IMR-90 (cell line): ENCODE measurements around the gene MYO9A. TPM values are rescaled to one million over a fixed set of nuclear protein-coding genes. Genes with fewer than 3 reads are reported as not detected.

ENCODE experiments used
- ATAC-seq: fragments of 200-7000 bp; cut with Tn5 transposase; 2 replicates; pipeline ENCODE4 v1.9.1; 2020; ENCODE audit warnings: low read depth, mild to moderate bottlenecking, moderate library complexity
- BruUV-seq: library from RNA; stranded (reverse); fragments of 400-500 nt; replicated peaks from 2 replicates; lab custom pipeline; 2021; lab: Mats Ljungman, UMichigan
- CTCF ChIA-PET: fragments of 300-600 bp; formaldehyde crosslinking; extraction: SDS; loops from one replicate; lab custom pipeline; 2021; ENCODE audit warnings: antibody characterized with exemption; lab: Yijun Ruan, JAX
- POLR2A ChIA-PET: fragments of 300-600 bp; sonication (Branson Sonifier 250); formaldehyde crosslinking; loops from one replicate; lab custom pipeline; 2022; ENCODE audit warnings: antibody characterized with exemption; ENCODE audit not compliant: unreplicated experiment; lab: Charles Lee
- DNase-seq: peaks from one replicate; pipeline ENCODE4 v3.0.0; 2013
- H2AFZ ChIP-seq: replicated peaks from 2 replicates; pipeline ENCODE3; 2013; ENCODE audit warnings: low read length, mild to moderate bottlenecking; ENCODE audit not compliant: poor library complexity
- H2AK5ac ChIP-seq: 2 replicates; pipeline ENCODE4 v1.6.1; 2013; ENCODE audit warnings: low read depth, low read length, inconsistent platforms
- H2AK9ac ChIP-seq: replicated peaks from 2 replicates; pipeline ENCODE3; 2013; ENCODE audit warnings: mild to moderate bottlenecking, low read depth, low read length, moderate library complexity; ENCODE audit not compliant: poor library complexity
- H2BK120ac ChIP-seq: 2 replicates; pipeline ENCODE4 v1.6.1; 2013; ENCODE audit warnings: low read depth, low read length, inconsistent platforms
- H2BK15ac ChIP-seq: 3 replicates; pipeline ENCODE4 v1.6.1; 2013; ENCODE audit warnings: low read depth, low read length, inconsistent platforms
- H2BK20ac ChIP-seq: 2 replicates; pipeline ENCODE4 v1.6.1; 2013; ENCODE audit warnings: low read depth, mild to moderate bottlenecking, inconsistent platforms, low read length, moderate library complexity
- H2BK5ac ChIP-seq: 2 replicates; pipeline ENCODE4 v1.6.1; 2013; ENCODE audit warnings: mild to moderate bottlenecking, low read depth, low read length, inconsistent platforms; ENCODE audit not compliant: poor library complexity, severe bottlenecking
- H3K14ac ChIP-seq: replicated peaks from 2 replicates; pipeline ENCODE4 v1.6.1; 2013; ENCODE audit warnings: low read depth, low read length, inconsistent platforms
- H3K18ac ChIP-seq: 2 replicates; pipeline ENCODE4 v1.6.1; 2013; ENCODE audit warnings: low read depth, low read length, control low read depth
- H3K23ac ChIP-seq: 2 replicates; pipeline ENCODE4 v1.6.1; 2013; ENCODE audit warnings: low read depth, low read length, inconsistent platforms
- H3K27ac ChIP-seq: 2 replicates; pipeline ENCODE4 v1.5.1; 2013; ENCODE audit warnings: mild to moderate bottlenecking, control low read depth, low read length; ENCODE audit not compliant: insufficient read depth
- H3K27me3 ChIP-seq: 2 replicates; pipeline ENCODE4 v1.6.1; 2013; ENCODE audit warnings: low read length; ENCODE audit not compliant: control insufficient read depth, insufficient read depth
- H3K36me3 ChIP-seq: 2 replicates; pipeline ENCODE4 v1.6.1; 2013; ENCODE audit warnings: low read length, mixed read lengths; ENCODE audit not compliant: control insufficient read depth, insufficient read depth
- H3K4ac ChIP-seq: 2 replicates; pipeline ENCODE4 v1.6.1; 2013; ENCODE audit warnings: low read depth, low read length, inconsistent platforms
- H3K4me1 ChIP-seq: 2 replicates; pipeline ENCODE4 v1.6.1; 2013; ENCODE audit warnings: low read length, mixed read lengths; ENCODE audit not compliant: control insufficient read depth, insufficient read depth
- H3K4me2 ChIP-seq: 2 replicates; pipeline ENCODE4 v1.6.1; 2013; ENCODE audit warnings: low read depth, mild to moderate bottlenecking, control low read depth, low read length, moderate library complexity
- H3K4me3 ChIP-seq: 2 replicates; pipeline ENCODE4 v1.5.1; 2013; ENCODE audit warnings: low read depth, mild to moderate bottlenecking, control low read depth, low read length, moderate library complexity; ENCODE audit not compliant: insufficient read depth
- H3K56ac ChIP-seq: 2 replicates; pipeline ENCODE4 v1.6.1; 2013; ENCODE audit warnings: low read length, inconsistent platforms; ENCODE audit not compliant: insufficient read depth; ENCODE audit errors: extremely low read depth
- H3K79me1 ChIP-seq, 2 experiments: 2 replicates each; pipeline ENCODE4 v1.6.1; 2013; ENCODE audit warnings: low read length in 2 of 2, inconsistent platforms in 1 of 2, low read depth in 1 of 2
- H3K9ac ChIP-seq: 2 replicates; pipeline ENCODE4 v1.6.1; 2013; ENCODE audit warnings: low read depth, low read length, control low read depth
- H3K9me1 ChIP-seq: 2 replicates; pipeline ENCODE4 v1.6.1; 2013; ENCODE audit warnings: low read length, inconsistent platforms; ENCODE audit not compliant: insufficient read depth
- H3K9me3 ChIP-seq: 2 replicates; pipeline ENCODE4 v1.6.1; 2013; ENCODE audit warnings: low read length; ENCODE audit not compliant: control insufficient read depth, insufficient read depth
- H4K20me1 ChIP-seq: 2 replicates; pipeline ENCODE4 v1.6.1; 2013; ENCODE audit warnings: low read length, inconsistent platforms; ENCODE audit not compliant: insufficient read depth
- H4K5ac ChIP-seq: 2 replicates; pipeline ENCODE4 v1.6.1; 2013; ENCODE audit warnings: mild to moderate bottlenecking, low read depth, low read length, control low read depth
- H4K8ac ChIP-seq, 2 experiments: 2 replicates each; pipeline ENCODE4 v1.6.1; 2013; ENCODE audit warnings: low read depth in 2 of 2, low read length in 2 of 2, control low read depth in 1 of 2, inconsistent platforms in 1 of 2
- H4K91ac ChIP-seq: 2 replicates; pipeline ENCODE4 v1.6.1; 2013; ENCODE audit warnings: low read depth, low read length, inconsistent platforms; ENCODE audit not compliant: insufficient read depth
- CEBPB ChIP-seq: IDR thresholded peaks from 2 replicates; pipeline ENCODE4 v1.6.1; 2012; ENCODE audit warnings: low read depth, low read length, improper control_type of control experiment
- MAFK ChIP-seq: IDR thresholded peaks from 2 replicates; pipeline ENCODE4 v1.6.1; 2012; ENCODE audit warnings: low read depth, low read length, improper control_type of control experiment
- WGBS, 2 experiments: methylation state at CpG; one replicate each; pipeline versions ENCODE4 v1.1.5 to v1.1.7; 2013; ENCODE audit warnings: missing lambda C conversion rate in 2 of 2; ENCODE audit not compliant: insufficient read length in 1 of 2; ENCODE audit errors: extremely low coverage in 2 of 2; 5-methylcytosine and 5-hydroxymethylcytosine counted together
- dilution Hi-C: fragments of 300-500 bp; cut with HindIII; formaldehyde crosslinking; loops from one replicate; pipeline ENCODE4 v1.14.3; 2018; ENCODE audit warnings: low sequenced_read_pairs; ENCODE audit not compliant: unreplicated experiment
- in situ Hi-C: fragments of 300-500 bp; cut with MboI; formaldehyde crosslinking; loops from 3 replicates; pipeline ENCODE4 v1.14.3; 2019; ENCODE audit warnings: low sequenced_read_pairs, inconsistent platforms, mixed read lengths
- intact Hi-C: fragments of 100-400 bp; cut with micrococcal nuclease; formaldehyde crosslinking; loops from 2 replicates; pipeline ENCODE4 v1.10.0; 2022
- polyA plus RNA-seq, 3 experiments: library from polyadenylated mRNA; depleted of rRNA; stranded (reverse); fragments of >200 nt; gene quantifications; 2 replicates each; pipeline ENCODE4 v1.2.3, GENCODE V29; 2012; ENCODE audit warnings: low replicate concordance in 1 of 3
- total RNA-seq: library from RNA; depleted of rRNA; stranded (reverse); fragments of >200 nt; gene quantifications from 2 replicates; pipeline ENCODE4 v1.2.3, GENCODE V29; 2012

Gene MYO9A
- total and polyA plus RNA-seq, 2 of the 4 experiments (the other 2 are of a cell fraction): 6.0 to 49.5 TPM

DNA sequence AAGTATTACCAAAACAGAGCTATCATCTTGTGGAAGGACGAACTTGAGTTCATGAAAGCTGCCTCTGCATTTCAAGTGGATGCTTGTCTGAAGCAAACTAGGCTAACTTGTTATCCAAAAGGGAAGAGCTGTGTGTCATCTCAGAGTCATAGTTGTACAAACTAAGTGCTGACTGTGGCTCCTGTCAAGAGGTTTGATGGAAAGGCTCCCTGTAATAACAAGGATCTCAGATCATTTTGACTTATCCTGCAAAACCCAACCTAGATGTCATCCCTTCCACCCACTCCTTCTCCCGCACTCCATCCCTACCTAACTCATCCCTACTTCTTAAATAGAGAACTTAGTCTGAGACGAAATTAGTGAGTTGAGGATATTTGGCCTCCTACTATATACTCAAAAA lies 196.8 kb downstream of the MYO9A start:
- Histone ChIP-seq H4K91ac (no peak overlapping the region), H3K9ac (no peak overlapping the region), H2AK5ac (no peak overlapping the region), H4K20me1 (no peaks in the 10 kb centered on the region), H2BK15ac (no peak overlapping the region), H2BK5ac (no peak overlapping the region), H3K27me3 (no peaks in the 10 kb centered on the region), H3K56ac (no peak overlapping the region), H4K5ac (no peak overlapping the region), H2BK120ac (no peak overlapping the region), H3K14ac (no peak overlapping the region; the same call in 1 of the 2 replicates), H3K27ac (no peak overlapping the region), H3K18ac (no peak overlapping the region), H3K36me3 (no peaks in the 10 kb centered on the region; the same call in 1 of the 2 replicates), H3K23ac (no peak overlapping the region), H2AK9ac (no peak overlapping the region), H3K9me3 (no peaks in the 10 kb centered on the region), H2AFZ (no peak overlapping the region), H3K9me1 (peaks cover 7% of the 10 kb centered on the region; the same call in 1 of the 2 replicates), H2BK20ac (no peak overlapping the region), H3K79me1 (no peaks in the 10 kb centered on the region), H3K4me1 (peaks cover 2% of the 10 kb centered on the region; the same call in 1 of the 2 replicates), H3K4me3 (no peak overlapping the region), H3K4ac (no peak overlapping the region), H4K8ac (no peak overlapping the region), H3K4me2 (no peak overlapping the region)
- in situ Hi-C loops: no loop called here
- ATAC-seq: peak; percentile 37; the same call in 1 of the 2 replicates
- 100% methylated on average over 1 of the region's 3 CpGs; no CpG with 5 or more reads in 1 of the 2 experiments for WGBS, 2 experiments
- peak; percentile 58 for DNase-seq
- no TSS peak for BruUV-seq
- TF ChIP-seq CEBPB (no peak), MAFK (peak; percentile 43; the same call in 1 of the 2 replicates)
- intact Hi-C loops: no loop called here
- POLR2A ChIA-PET: no interaction called here
- CTCF ChIA-PET: interaction anchor here (0.6 kb wide), 1 partner anchor 68 kb away, joined by 3 read pairs; no protein-coding TSS in a partner anchor
- dilution Hi-C loops: no loop called here
